H1 (cell line): ENCODE measurements around the gene DCLK1. TPM values are rescaled to one million over a fixed set of nuclear protein-coding genes. Genes with fewer than 3 reads are reported as not detected.

Source experiments
- CTCF ChIA-PET: fragments of 300-600 bp; sonication (Branson Sonifier 250); formaldehyde crosslinking; loops from one replicate; lab custom pipeline; 2021; ENCODE audit not compliant: partially characterized antibody; lab: Charles Lee
- POLR2A ChIA-PET: fragments of 300-600 bp; sonication (Branson Sonifier 250); formaldehyde crosslinking; loops from one replicate; lab custom pipeline; 2021; ENCODE audit warnings: inconsistent platforms; ENCODE audit not compliant: partially characterized antibody; lab: Charles Lee
- DNase-seq, 2 experiments: peaks; one replicate each; pipeline versions ENCODE4 v3.0.0 to v3.0.0-alpha.2; 2010 to 2022; ENCODE audit warnings: low spot score in 2 of 2, low read depth in 1 of 2, mixed read lengths in 1 of 2
- FAIRE-seq: peaks from 2 replicates; lab custom pipeline; 2011; peaks lifted over from hg19 to GRCh38; lab: Jason Lieb, UNC
- H2AFZ ChIP-seq: 2 replicates; pipeline ENCODE4 v1.8.1; 2012; ENCODE audit warnings: low read length, inconsistent platforms
- H2AK5ac ChIP-seq: 2 replicates; pipeline ENCODE4 v1.6.1; 2013; ENCODE audit warnings: low read depth, low read length
- H2BK120ac ChIP-seq: replicated peaks from 2 replicates; pipeline ENCODE3; 2013; ENCODE audit warnings: low read depth, low read length, inconsistent platforms
- H2BK12ac ChIP-seq: 2 replicates; pipeline ENCODE4 v1.6.1; 2013; ENCODE audit warnings: low read depth, low read length
- H2BK15ac ChIP-seq: 2 replicates; pipeline ENCODE4 v1.6.1; 2013; ENCODE audit warnings: low read length
- H2BK20ac ChIP-seq: 2 replicates; pipeline ENCODE4 v1.6.1; 2013; ENCODE audit warnings: low read length
- H2BK5ac ChIP-seq: 2 replicates; pipeline ENCODE4 v1.6.1; 2013; ENCODE audit warnings: low read depth, low read length
- H3K14ac ChIP-seq: 2 replicates; pipeline ENCODE4 v1.6.1; 2013; ENCODE audit warnings: inconsistent platforms; ENCODE audit not compliant: insufficient read length
- H3K18ac ChIP-seq: 2 replicates; pipeline ENCODE4 v1.6.1; 2013; ENCODE audit warnings: low read length; ENCODE audit errors: extremely low read depth
- H3K23ac ChIP-seq: 2 replicates; pipeline ENCODE4 v1.6.1; 2013; ENCODE audit warnings: inconsistent platforms; ENCODE audit not compliant: insufficient read length
- H3K23me2 ChIP-seq: 2 replicates; pipeline ENCODE4 v1.6.1; 2013; ENCODE audit warnings: low read depth, low read length
- H3K27ac ChIP-seq: 2 replicates; pipeline ENCODE4 v1.6.1; 2011; ENCODE audit warnings: low read depth, low read length, inconsistent platforms
- H3K27me3 ChIP-seq, 4 experiments: replicated peaks in 1 of 4; 1 replicate in 1 of 4; 2 replicates in 3 of 4; pipeline versions ENCODE4 v1.6.1 to v1.8.1; 2011 to 2013; ENCODE audit warnings: low read length in 3 of 4, mild to moderate bottlenecking in 3 of 4, inconsistent platforms in 2 of 4, mixed read lengths in 2 of 4, moderate library complexity in 1 of 4; ENCODE audit not compliant: control insufficient read depth in 3 of 4, insufficient read depth in 3 of 4; ENCODE audit errors: extremely low read depth in 1 of 4
- H3K36me3 ChIP-seq, 4 experiments: 2 replicates each; pipeline versions ENCODE4 v1.6.1 to v1.8.1; 2011 to 2013; ENCODE audit warnings: mild to moderate bottlenecking in 4 of 4, low read length in 3 of 4, moderate library complexity in 2 of 4, control low read depth in 1 of 4, inconsistent platforms in 1 of 4; ENCODE audit not compliant: insufficient read depth in 4 of 4, control insufficient read depth in 2 of 4
- H3K4ac ChIP-seq: replicated peaks from 2 replicates; pipeline ENCODE3; 2013; ENCODE audit warnings: low read length, low read depth, mixed read lengths, inconsistent platforms; ENCODE audit not compliant: insufficient read length
- H3K4me1 ChIP-seq, 4 experiments: replicated peaks in 1 of 4; 1 replicate in 1 of 4; 2 replicates in 3 of 4; pipeline versions ENCODE4 v1.6.1 to v1.8.1; 2011 to 2013; ENCODE audit warnings: low read length in 3 of 4, inconsistent platforms in 2 of 4, mixed read lengths in 1 of 4; ENCODE audit not compliant: insufficient read depth in 4 of 4, control insufficient read depth in 3 of 4
- H3K4me2 ChIP-seq, 2 experiments: 2 replicates each; pipeline versions ENCODE4 v1.6.1 to v1.8.1; 2011 to 2013; ENCODE audit warnings: low read depth in 2 of 2, low read length in 2 of 2, control low read depth in 1 of 2, inconsistent platforms in 1 of 2, mild to moderate bottlenecking in 1 of 2; ENCODE audit not compliant: insufficient read depth in 1 of 2
- H3K4me3 ChIP-seq, 4 experiments: fragments of 200-600, 300-600 bp in 1 of 4; sonication (generic), shearing (Covaris generic), sonication (Bioruptor Twin) in 1 of 4; 2 replicates each; pipeline versions ENCODE4 v1.5.1 to v1.8.1; 2011 to 2016; ENCODE audit warnings: low read length in 4 of 4, low read depth in 3 of 4, control low read depth in 2 of 4, inconsistent platforms in 2 of 4, mild to moderate bottlenecking in 2 of 4, mixed read lengths in 1 of 4, moderate library complexity in 1 of 4; ENCODE audit not compliant: insufficient read depth in 2 of 4; ENCODE audit errors: extremely low read depth in 1 of 4
- H3K56ac ChIP-seq: replicated peaks from 2 replicates; pipeline ENCODE3; 2013; ENCODE audit warnings: low read depth, mild to moderate bottlenecking, mixed read lengths, low read length, inconsistent platforms; ENCODE audit not compliant: insufficient read length
- H3K79me1 ChIP-seq: 2 replicates; pipeline ENCODE4 v1.6.1; 2013; ENCODE audit warnings: low read depth, low read length, control low read depth
- H3K79me2 ChIP-seq, 2 experiments: 2 replicates each; pipeline versions ENCODE4 v1.6.1 to v1.8.1; 2012 to 2013; ENCODE audit warnings: low read length in 2 of 2, mild to moderate bottlenecking in 2 of 2, inconsistent platforms in 1 of 2; ENCODE audit not compliant: insufficient read depth in 2 of 2, control insufficient read depth in 1 of 2
- H3K9ac ChIP-seq, 4 experiments: replicated peaks in 1 of 4; 1 replicate in 1 of 4; 2 replicates in 3 of 4; pipeline versions ENCODE4 v1.6.1 to v1.8.1; 2011 to 2013; ENCODE audit warnings: low read depth in 3 of 4, low read length in 3 of 4, control low read depth in 2 of 4, mild to moderate bottlenecking in 2 of 4, moderate library complexity in 2 of 4, inconsistent platforms in 1 of 4; ENCODE audit errors: extremely low read depth in 1 of 4
- H3K9me3 ChIP-seq, 2 experiments: 2 replicates each; pipeline versions ENCODE4 v1.6.1 to v1.8.1; 2012 to 2013; ENCODE audit warnings: mild to moderate bottlenecking in 2 of 2, moderate library complexity in 2 of 2, control low read depth in 1 of 2, inconsistent platforms in 1 of 2, low read depth in 1 of 2, low read length in 1 of 2, mixed read lengths in 1 of 2; ENCODE audit not compliant: insufficient read depth in 2 of 2
- H4K20me1 ChIP-seq, 2 experiments: replicated peaks in 1 of 2; 2 replicates each; pipeline versions ENCODE3 to v1.8.1; 2011 to 2013; ENCODE audit warnings: inconsistent platforms in 2 of 2, low read length in 2 of 2, mild to moderate bottlenecking in 1 of 2; ENCODE audit not compliant: insufficient read depth in 2 of 2, control insufficient read depth in 1 of 2
- H4K5ac ChIP-seq: 2 replicates; pipeline ENCODE4 v1.6.1; 2013; ENCODE audit warnings: low read length, low read depth, mixed read lengths, inconsistent platforms; ENCODE audit not compliant: insufficient read length
- H4K8ac ChIP-seq: 2 replicates; pipeline ENCODE4 v1.8.0; 2013; ENCODE audit warnings: mild to moderate bottlenecking, moderate library complexity, low read length, inconsistent platforms; ENCODE audit not compliant: insufficient read depth; ENCODE audit errors: extremely low read depth
- H4K91ac ChIP-seq: replicated peaks from 2 replicates; pipeline ENCODE3; 2013; ENCODE audit warnings: low read length, mixed read lengths, inconsistent platforms; ENCODE audit not compliant: insufficient read length
- NRF1 ChIP-seq: IDR thresholded peaks from 2 replicates; pipeline ENCODE4 v1.6.1; 2011; ENCODE audit warnings: mild to moderate bottlenecking, low read depth, low read length, improper control_type of control experiment
- SIN3A ChIP-seq, 2 experiments: IDR thresholded peaks in 1 of 2; conservative IDR thresholded peaks in 1 of 2; 2 replicates each; pipeline ENCODE4 v1.6.1; 2011 to 2012; ENCODE audit warnings: low read length in 2 of 2, improper control_type of control experiment in 1 of 2, low read depth in 1 of 2, mild to moderate bottlenecking in 1 of 2
- WGBS, 2 experiments: shearing (Covaris generic) in 1 of 2; methylation state at CpG; one replicate each; pipeline versions ENCODE4 v1.1.6 to v1.1.7; 2013 to 2015; ENCODE audit warnings: low lambda C conversion rate in 2 of 2, mixed read lengths in 2 of 2, inconsistent platforms in 1 of 2, low coverage in 1 of 2, missing lambda C conversion rate in 1 of 2; ENCODE audit not compliant: insufficient replicate concordance in 2 of 2, insufficient coverage in 1 of 2, insufficient read length in 1 of 2; ENCODE audit errors: extremely low coverage in 1 of 2, missing lambda C conversion rate in 1 of 2; 5-methylcytosine and 5-hydroxymethylcytosine counted together
- polyA plus RNA-seq, 7 experiments: library from polyadenylated mRNA; depleted of rRNA in 3 of 7; stranded (reverse) in 5 of 7; unstranded in 2 of 7; fragments of >200 nt in 5 of 7; fragments of 200-250 nt in 2 of 7; gene quantifications; 1 replicate in 5 of 7; 2 replicates in 1 of 7; 4 replicates in 1 of 7; pipeline versions ENCODE4 v1.2.1 to v1.2.3, GENCODE V29; 2011 to 2013; ENCODE audit warnings: missing spikeins in 2 of 7, mixed read lengths in 2 of 7
- total RNA-seq: library from RNA; stranded (reverse); fragmentation: NEBNext Ultra II Directional; extraction: Animal tissue kit (Norgen Biotek cat#: 25700); gene quantifications from 2 replicates; pipeline ENCODE4 v1.2.1, GENCODE V29; 2021

DCLK1 gene
- total and polyA plus RNA-seq, 2 of the 8 experiments (the other 6 are each of a cell fraction or from before 2014, with no cell fraction given): 22.8 to 41.0 TPM

- ChIA-PET POLR2A (interaction anchor here (0.6 kb wide), 1 partner anchor 310 kb away, joined by 3 read pairs; no protein-coding TSS in a partner anchor), CTCF (interaction anchor here (1.1 to 2.4 kb wide), 3 partner anchors 12 to 30 kb away, joined by 3 to 17 read pairs (median 3); no protein-coding TSS in a partner anchor)
- Histone ChIP-seq H3K4me3 (no peak overlapping the region), H2BK5ac (no peak overlapping the region), H3K4ac (no peak overlapping the region), H4K8ac (no peak overlapping the region), H3K79me1 (no peaks in the 10 kb centered on the region), H3K23ac (no peak overlapping the region), H3K27me3 (no peaks in the 10 kb centered on the region), H3K9ac (no peak overlapping the region), H2AK5ac (no peak overlapping the region), H3K27ac (no peak overlapping the region), H3K9me3 (peaks cover 4 to 7% of the 10 kb centered on the region in 2 experiments; a peak in 3 of 4 replicates), H4K91ac (no peak overlapping the region), H2BK20ac (no peak overlapping the region), H3K4me1 (no peaks in the 10 kb centered on the region), H3K4me2 (no peak overlapping the region), H2BK12ac (no peak overlapping the region; the same call in 1 of the 2 replicates), H3K79me2 (no peaks in the 10 kb centered on the region), H2AFZ (no peak overlapping the region), H3K36me3 (peaks cover 0 to 6% (median 0%) of the 10 kb centered on the region in 4 experiments; a peak in 2 of 8 replicates), H3K23me2 (0 out of 2 replicates have a peak, but pooled peaks cover 1% of the 10 kb centered on the region), H3K18ac (no peak overlapping the region), H3K56ac (no peak overlapping the region), H4K5ac (no peak overlapping the region), H2BK15ac (no peak overlapping the region), H4K20me1 (no peaks in the 10 kb centered on the region), H2BK120ac (no peak overlapping the region), H3K14ac (no peak overlapping the region)
- TF ChIP-seq NRF1 (no peak), SIN3A (conservative IDR thresholded peaks at IDR 0.05 in 1 of 2, IDR thresholded peaks at IDR 0.05 in 1 of 2; ENCODE audit: low read depth in 1 of 2, low read length in 2 of 2) (no peak)
- DNase-seq (no peak), FAIRE-seq (no peak)
- 95% methylated on average over 10 of the region's 10 CpGs; no CpG with 5 or more reads in 1 of the 2 experiments for WGBS, 2 experiments
These were observed 189.8 kb downstream of the DCLK1 start for GRCh38 chr13:35941374-35941773.
